GM12865 (cell line): Measurements from ENCODE around the gene BAD.

Source experiments
- DNase-seq: peaks from one replicate; pipeline ENCODE4 v3.0.0; 2010; ENCODE audit warnings: low read depth
- H3K4me3 ChIP-seq: 2 replicates; pipeline ENCODE4 v1.5.1; 2011; ENCODE audit warnings: mild to moderate bottlenecking, low read depth, low read length, control low read depth
- CTCF ChIP-seq: IDR thresholded peaks from 2 replicates; pipeline ENCODE4 v1.5.1; 2011; ENCODE audit warnings: low read length, control low read depth, low read depth, inconsistent platforms; ENCODE audit not compliant: insufficient read depth; ENCODE audit errors: missing control alignments

BAD gene

GRCh38 chr11:64291752-64292459, 7.4 kb upstream of the BAD start:
- no peak overlapping the region for H3K4me3 ChIP-seq
- DNase-seq, result no peak
- TF ChIP-seq CTCF, result no peak

GRCh38 chr11:64291262-64291751, 6.8 kb upstream of the BAD start, which contains the start of gene KCNK4:
Gene KCNK4 (plus strand): TSS chr11:64291302. CDS start chr11:64293019, 1,717 bp downstream.
- no peak for DNase-seq
- no peak for TF ChIP-seq CTCF
- no peak within 1 kb of the TSS for H3K4me3 ChIP-seq

- DNase-seq, result no peak
- TF ChIP-seq CTCF, result no peak
- H3K4me3 ChIP-seq, result no peak overlapping the region
Observed at GRCh38 chr11:64290352-64291261, 6.1 kb upstream of the BAD start.

DNA sequence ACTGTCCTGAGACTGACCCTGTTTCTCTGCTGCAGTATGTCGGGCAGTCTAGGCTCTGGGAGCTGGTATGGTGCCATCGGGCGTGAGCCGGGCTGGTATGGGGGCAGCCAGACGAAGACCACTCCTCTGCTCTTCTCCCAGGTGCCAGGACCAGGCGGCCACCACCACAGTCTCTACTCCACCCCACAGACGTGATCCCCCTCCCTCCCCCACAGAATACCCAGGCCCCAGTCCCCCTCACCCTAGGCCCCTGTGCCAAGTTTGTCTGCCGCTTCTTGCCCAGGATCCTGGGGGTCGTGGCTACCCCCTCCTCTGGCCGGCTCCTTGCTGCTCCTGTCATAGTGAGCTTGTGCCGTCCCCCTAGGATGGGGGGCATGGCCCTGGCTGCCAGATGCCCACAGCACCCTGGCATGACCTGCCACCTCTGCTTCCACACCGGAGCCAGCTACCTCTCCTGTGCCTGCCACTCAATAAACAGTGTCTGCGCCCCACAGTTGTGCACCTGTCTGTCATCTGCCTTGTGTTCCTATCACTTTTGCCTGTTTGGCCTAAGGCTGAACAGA, 4.6 kb upstream of the BAD start:
- no peak for TF ChIP-seq CTCF
- no peak overlapping the region for H3K4me3 ChIP-seq

DNA sequence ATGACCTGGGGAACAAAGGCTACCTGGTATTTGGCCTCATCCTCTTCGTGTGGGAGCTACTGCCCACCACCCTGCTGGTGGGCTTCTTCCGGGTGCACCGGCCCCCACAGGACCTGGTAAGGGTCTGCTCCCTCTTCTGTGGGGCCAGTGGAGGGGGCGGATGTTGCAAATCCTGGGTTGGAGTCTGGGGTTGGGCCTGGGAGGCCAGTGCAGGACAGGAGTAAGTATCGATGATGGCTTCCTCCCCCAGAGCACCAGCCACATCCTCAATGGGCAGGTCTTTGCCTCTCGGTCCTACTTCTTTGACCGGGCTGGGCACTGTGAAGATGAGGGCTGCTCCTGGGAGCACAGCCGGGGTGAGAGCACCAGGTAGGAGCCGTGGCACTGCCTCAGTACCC, 3.9 kb upstream of the BAD start:
- no peak for TF ChIP-seq CTCF
- DNase-seq, result no peak
- H3K4me3 ChIP-seq, result no peak overlapping the region

More for the DNA sequence above, 4.6 kb upstream of the BAD start:
- DNase-seq, result no peak

DNA sequence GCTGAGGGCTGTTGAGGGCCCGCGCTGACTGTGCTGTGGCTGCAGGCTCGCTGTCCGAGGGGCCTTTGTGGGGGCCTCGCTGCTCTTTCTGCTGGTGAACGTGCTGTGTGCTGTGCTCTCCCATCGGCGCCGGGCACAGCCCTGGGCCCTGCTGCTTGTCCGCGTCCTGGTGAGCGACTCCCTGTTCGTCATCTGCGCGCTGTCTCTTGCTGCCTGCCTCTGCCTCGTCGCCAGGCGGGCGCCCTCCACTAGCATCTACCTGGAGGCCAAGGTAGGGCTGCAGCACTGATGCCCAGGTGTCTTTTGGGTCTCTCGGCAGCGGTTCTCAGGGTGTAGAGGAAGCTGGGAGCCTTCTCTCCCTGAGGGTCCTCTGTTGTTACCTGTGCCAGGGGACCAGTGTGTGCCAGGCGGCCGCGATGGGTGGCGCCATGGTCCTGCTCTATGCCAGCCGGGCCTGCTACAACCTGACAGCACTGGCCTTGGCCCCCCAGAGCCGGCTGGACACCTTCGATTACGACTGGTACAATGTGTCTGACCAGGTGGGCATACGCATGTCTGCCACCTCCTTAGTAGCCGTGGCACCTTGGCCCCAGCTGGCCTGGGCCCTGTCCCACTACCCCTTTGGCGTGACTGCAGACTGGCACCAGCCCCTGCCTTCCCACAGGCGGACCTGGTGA, 3.3 kb upstream of the BAD start:
- DNase-seq, result no peak
- H3K4me3 ChIP-seq, result no peak overlapping the region
- no peak for TF ChIP-seq CTCF
